ENCODE results near the gene TOX2.

TOX2 gene

DNA sequence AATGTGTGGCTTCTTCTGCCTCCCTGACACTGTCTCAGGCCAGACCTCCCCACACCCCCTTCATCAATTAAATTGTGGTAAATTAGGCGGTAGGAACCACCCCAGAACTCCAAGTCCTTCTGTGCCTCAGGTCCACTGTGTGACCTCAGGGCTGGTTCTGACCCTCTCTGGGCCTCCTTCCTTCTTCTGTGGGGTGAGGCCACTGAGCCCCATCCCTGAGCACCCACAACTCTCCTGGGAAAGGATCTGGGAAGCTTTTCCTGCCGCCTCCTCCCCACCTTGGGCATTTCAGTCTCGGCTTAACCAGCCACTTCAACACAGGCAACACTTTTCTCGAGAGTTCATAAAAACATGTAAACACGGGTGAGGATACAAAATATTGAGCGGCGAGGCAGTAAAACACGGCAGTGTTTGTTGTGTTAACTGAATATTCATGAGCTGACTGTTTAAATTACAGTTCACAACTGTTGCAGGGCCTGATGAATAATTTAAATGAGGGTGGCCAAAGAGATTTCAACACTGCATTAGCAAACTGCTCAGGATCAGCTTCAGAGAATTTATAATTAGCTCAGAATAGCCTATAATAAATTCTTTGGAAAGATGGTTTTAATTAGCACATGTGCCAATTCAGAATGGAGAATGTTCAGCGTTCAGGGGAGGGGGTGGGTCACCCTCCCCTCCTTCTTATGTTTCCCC is 112.1 kb downstream of the TOX2 start:
- Histone ChIP-seq H3K27ac (ENCODE audit: insufficient read depth in 1 of 2, low read depth in 1 of 2, low read length in 2 of 2, poor library complexity in 1 of 2, severe bottlenecking in 2 of 2) (no peak overlapping the region), H3K36me3 (ENCODE audit: control insufficient read depth in 4 of 4, insufficient read depth in 4 of 4, low read length in 3 of 4) (no peaks in the 10 kb centered on the region), H3K27me3 (replicated peaks in 2 of 5; ENCODE audit: control insufficient read depth in 4 of 5, insufficient read depth in 5 of 5, low read length in 4 of 5) (peaks cover 0 to 63% (median 14%) of the 10 kb centered on the region in 5 experiments), H3K4me1 (ENCODE audit: control extremely low read depth in 1 of 4, control insufficient read depth in 4 of 4, insufficient read depth in 4 of 4, low read length in 3 of 4) (peaks cover 0 to 10% (median 5%) of the 10 kb centered on the region in 4 experiments), H3K9me3 (ENCODE audit: control extremely low read depth in 1 of 5, control insufficient read depth in 4 of 5, insufficient read depth in 2 of 5, low read depth in 1 of 5, low read length in 4 of 5) (peaks cover 0 to 6% (median 0%) of the 10 kb centered on the region in 5 experiments), H3K4me3 (ENCODE audit: control insufficient read depth in 1 of 7, extremely low read depth in 1 of 7, insufficient read depth in 4 of 7, low read depth in 2 of 7, low read length in 6 of 7) (no peak overlapping the region)
- ChIA-PET CTCF (no interaction called here), POLR2A (no interaction called here)
- DNase-seq: no peak
- WGBS (ENCODE audit: insufficient coverage): 87% methylated on average over 7 of the region's 9 CpGs

DNA sequence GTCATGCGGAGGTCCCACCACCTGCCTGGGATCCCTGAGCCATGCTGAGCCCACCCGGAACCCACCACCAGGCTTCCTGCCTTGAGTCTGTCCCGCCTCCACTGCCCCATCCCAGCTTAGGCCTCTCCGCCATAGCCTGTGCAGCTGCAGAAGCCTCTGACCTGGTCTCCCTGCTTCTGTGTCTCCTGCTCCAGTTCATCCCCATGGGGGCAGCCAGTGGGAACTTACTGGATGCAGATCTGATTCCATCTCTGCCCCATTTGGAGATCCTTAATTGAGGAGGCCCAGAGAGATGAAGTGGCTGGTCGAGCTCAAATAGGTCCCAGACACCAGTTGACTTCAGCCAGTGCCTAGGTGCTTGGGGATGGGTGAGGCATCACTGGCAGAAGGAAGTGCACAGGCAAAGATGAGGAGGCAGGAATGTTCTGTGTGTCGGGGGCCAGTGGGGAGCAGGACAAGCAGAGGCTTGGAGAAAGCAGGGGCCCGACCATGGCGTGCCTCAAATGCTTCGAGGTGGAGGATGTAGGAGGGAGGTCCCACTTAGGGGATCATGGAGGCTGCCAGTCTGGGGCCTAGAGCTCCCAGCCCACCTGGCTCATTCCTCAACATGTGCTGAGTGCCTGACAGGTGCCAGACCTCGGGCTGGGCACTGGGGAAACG is 112.8 kb downstream of the TOX2 start:
- peaks cover 0 to 6% (median 0%) of the 10 kb centered on the region in 5 experiments for H3K9me3 ChIP-seq (ENCODE audit: control extremely low read depth in 1 of 5, control insufficient read depth in 4 of 5, insufficient read depth in 2 of 5, low read depth in 1 of 5, low read length in 4 of 5)
- 97% methylated on average over 7 of the region's 11 CpGs for WGBS (ENCODE audit: insufficient coverage)
- no peak overlapping the region for H3K4me3 ChIP-seq (ENCODE audit: control insufficient read depth in 1 of 7, extremely low read depth in 1 of 7, insufficient read depth in 4 of 7, low read depth in 2 of 7, low read length in 6 of 7)
- ChIA-PET POLR2A (no interaction called here), CTCF (no interaction called here)
- DNase-seq: no peak
- H3K36me3 ChIP-seq (ENCODE audit: control insufficient read depth in 4 of 4, insufficient read depth in 4 of 4, low read length in 3 of 4): no peaks in the 10 kb centered on the region
- no peak overlapping the region for H3K27ac ChIP-seq (ENCODE audit: insufficient read depth in 1 of 2, low read depth in 1 of 2, low read length in 2 of 2, poor library complexity in 1 of 2, severe bottlenecking in 2 of 2)
- peaks cover 0 to 63% (median 11%) of the 10 kb centered on the region in 5 experiments for H3K27me3 ChIP-seq (replicated peaks in 2 of 5; ENCODE audit: control insufficient read depth in 4 of 5, insufficient read depth in 5 of 5, low read length in 4 of 5)
- H3K4me1 ChIP-seq (ENCODE audit: control extremely low read depth in 1 of 4, control insufficient read depth in 4 of 4, insufficient read depth in 4 of 4, low read length in 3 of 4): peaks cover 0 to 10% (median 5%) of the 10 kb centered on the region in 4 experiments

DNA sequence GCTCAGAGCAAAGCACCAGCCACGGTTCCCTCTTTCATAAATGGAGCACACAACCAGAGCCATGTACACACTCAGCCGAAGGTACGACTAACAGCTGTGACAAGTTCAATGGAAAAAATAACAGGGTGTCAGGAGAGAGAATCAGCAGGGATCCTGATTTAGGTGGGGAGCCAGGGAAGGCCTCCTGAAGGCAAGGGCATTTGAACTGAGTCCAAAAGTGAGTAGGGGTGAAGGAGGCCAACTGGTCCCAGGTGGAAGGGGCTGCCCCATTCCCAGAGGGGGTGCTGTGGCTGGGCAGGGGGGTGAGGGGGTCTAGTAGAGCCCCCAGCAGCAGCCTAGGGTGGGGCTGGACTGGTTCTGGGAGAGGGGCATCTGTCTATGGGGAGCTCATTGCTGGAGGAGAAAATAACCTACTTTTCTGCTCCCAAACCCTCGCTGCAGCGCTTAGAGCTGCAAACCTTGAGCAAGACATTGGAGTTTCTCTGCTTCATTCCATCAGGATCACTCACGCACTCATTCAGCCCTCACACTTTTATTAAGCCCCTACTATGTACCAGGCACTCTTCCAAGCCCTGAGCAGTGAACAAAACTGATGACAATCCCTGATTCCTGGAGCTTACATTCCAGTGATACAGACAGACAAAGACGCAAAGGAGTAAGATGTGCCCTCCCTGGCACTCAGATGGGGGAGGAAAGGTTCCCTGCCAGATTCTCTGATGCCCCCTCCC is 113.5 kb downstream of the TOX2 start:
- no peak for DNase-seq

DNA sequence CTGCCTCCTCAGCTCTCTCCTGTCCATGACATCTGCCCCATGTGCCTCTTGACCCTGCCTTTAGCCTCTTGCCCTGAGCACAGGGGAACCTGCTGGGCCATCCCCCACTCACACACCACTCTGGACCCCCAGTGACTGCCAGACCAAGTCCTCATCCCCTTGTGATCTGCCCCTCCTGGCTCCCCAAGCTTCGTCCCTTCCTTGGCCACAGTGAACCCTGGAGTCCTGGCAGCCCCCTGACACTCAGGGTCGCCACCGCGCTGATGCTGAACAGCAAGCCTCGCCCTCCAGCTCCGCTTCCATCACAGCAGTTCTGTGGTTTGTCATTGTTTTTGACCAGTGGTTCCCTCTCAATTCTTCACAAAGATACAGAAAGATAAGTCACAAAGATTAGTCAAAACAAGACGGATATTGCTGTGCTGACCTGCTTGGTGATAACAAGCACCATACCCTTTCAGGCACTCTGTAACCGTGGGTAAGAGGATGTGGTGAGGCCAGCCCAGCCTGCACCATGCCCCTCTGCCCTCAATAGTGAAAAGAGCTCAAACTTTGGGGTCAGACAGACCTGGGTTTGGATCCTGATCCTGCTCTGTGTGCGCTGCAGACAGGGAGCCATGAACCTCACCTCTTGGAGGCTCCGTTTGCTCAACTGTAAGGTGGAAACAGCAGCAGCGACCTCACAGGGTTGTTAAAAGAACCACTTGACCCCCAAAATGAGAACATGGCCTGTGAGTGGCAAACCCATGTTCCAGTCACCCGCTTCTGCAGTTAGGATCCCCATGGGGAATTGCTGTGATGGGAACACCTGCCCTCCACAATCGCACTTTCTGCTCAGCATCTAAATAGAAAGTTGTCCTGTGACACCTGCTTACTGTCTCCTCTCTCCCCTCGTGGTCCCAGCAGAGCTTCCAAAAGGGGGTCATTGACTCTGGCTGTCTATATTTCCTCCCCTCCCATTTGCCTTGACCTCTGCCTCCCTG is 114.5 kb downstream of the TOX2 start:
- Histone ChIP-seq H3K27ac (ENCODE audit: insufficient read depth in 1 of 2, low read depth in 1 of 2, low read length in 2 of 2, poor library complexity in 1 of 2, severe bottlenecking in 2 of 2) (no peak overlapping the region), H3K9me3 (ENCODE audit: control extremely low read depth in 1 of 5, control insufficient read depth in 4 of 5, insufficient read depth in 2 of 5, low read depth in 1 of 5, low read length in 4 of 5) (peaks cover 0 to 6% (median 0%) of the 10 kb centered on the region in 5 experiments), H3K4me1 (ENCODE audit: control extremely low read depth in 1 of 4, control insufficient read depth in 4 of 4, insufficient read depth in 4 of 4, low read length in 3 of 4) (peaks cover 0 to 10% (median 5%) of the 10 kb centered on the region in 4 experiments), H3K4me3 (ENCODE audit: control insufficient read depth in 1 of 7, extremely low read depth in 1 of 7, insufficient read depth in 4 of 7, low read depth in 2 of 7, low read length in 6 of 7) (no peak overlapping the region), H3K27me3 (replicated peaks in 2 of 5; ENCODE audit: control insufficient read depth in 4 of 5, insufficient read depth in 5 of 5, low read length in 4 of 5) (peaks cover 0 to 59% (median 14%) of the 10 kb centered on the region in 5 experiments), H3K36me3 (ENCODE audit: control insufficient read depth in 4 of 4, insufficient read depth in 4 of 4, low read length in 3 of 4) (no peaks in the 10 kb centered on the region)
- POLR2A ChIA-PET: no interaction called here
- 73% methylated on average over 12 of the region's 14 CpGs for WGBS (ENCODE audit: insufficient coverage)
- peak; percentile 14 to 42 (median 31) for DNase-seq
- CTCF ChIA-PET: no interaction called here

More for the DNA sequence above, 113.5 kb downstream of the TOX2 start:
- peaks cover 0 to 61% (median 11%) of the 10 kb centered on the region in 5 experiments for H3K27me3 ChIP-seq (replicated peaks in 2 of 5; ENCODE audit: control insufficient read depth in 4 of 5, insufficient read depth in 5 of 5, low read length in 4 of 5)
- 88% methylated on average over 7 of the region's 7 CpGs for WGBS (ENCODE audit: insufficient coverage)
- H3K4me3 ChIP-seq (ENCODE audit: control insufficient read depth in 1 of 7, extremely low read depth in 1 of 7, insufficient read depth in 4 of 7, low read depth in 2 of 7, low read length in 6 of 7): no peak overlapping the region
- ChIA-PET CTCF (no interaction called here), POLR2A (no interaction called here)
- no peak overlapping the region for H3K27ac ChIP-seq (ENCODE audit: insufficient read depth in 1 of 2, low read depth in 1 of 2, low read length in 2 of 2, poor library complexity in 1 of 2, severe bottlenecking in 2 of 2)
- H3K36me3 ChIP-seq (ENCODE audit: control insufficient read depth in 4 of 4, insufficient read depth in 4 of 4, low read length in 3 of 4): no peaks in the 10 kb centered on the region
- H3K4me1 ChIP-seq (ENCODE audit: control extremely low read depth in 1 of 4, control insufficient read depth in 4 of 4, insufficient read depth in 4 of 4, low read length in 3 of 4): peaks cover 0 to 10% (median 5%) of the 10 kb centered on the region in 4 experiments
- H3K9me3 ChIP-seq (ENCODE audit: control extremely low read depth in 1 of 5, control insufficient read depth in 4 of 5, insufficient read depth in 2 of 5, low read depth in 1 of 5, low read length in 4 of 5): peaks cover 0 to 6% (median 0%) of the 10 kb centered on the region in 5 experiments

DNA sequence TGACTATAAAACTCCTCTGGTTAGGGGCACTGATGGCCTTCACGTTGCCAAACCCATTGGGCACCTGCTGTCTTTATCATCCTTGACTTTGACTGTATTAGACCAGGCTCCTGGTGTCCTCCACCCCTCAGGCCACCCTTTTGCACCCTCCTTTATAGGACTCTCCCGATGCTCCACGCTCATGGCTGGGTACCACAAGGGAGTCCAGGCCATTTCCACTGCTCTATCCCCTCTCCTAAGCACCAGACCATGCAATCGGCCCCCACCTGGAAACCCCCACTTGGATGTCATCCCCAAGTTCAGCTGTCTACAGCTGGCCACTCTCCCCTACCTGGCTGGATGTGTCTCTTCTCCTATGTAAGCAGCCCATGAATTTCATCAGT is 115.2 kb downstream of the TOX2 start:
- CTCF ChIA-PET: no interaction called here
- no peak for DNase-seq
- H3K36me3 ChIP-seq (ENCODE audit: control insufficient read depth in 4 of 4, insufficient read depth in 4 of 4, low read length in 3 of 4): no peaks in the 10 kb centered on the region

DNA sequence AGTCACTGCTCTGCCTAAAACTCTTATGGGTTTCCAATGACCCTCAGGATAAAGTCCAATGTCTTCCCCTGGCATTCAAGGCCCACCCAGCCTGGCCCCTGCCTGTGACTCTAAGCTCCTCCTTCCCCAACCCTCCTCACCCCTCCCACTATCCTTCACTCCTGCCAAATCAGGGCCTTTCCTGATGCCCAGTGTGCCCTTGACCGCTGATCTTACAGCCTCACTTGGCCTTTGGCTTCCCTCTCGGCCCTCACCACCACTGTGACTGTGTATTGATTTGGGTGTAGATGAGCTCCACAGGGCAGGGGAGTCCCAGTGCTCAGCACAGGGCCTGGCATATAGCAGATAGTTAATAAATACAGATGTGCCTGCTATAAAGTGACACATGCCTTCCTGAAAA is 115.7 kb downstream of the TOX2 start:
- no peak for DNase-seq

More for the DNA sequence above, 115.2 kb downstream of the TOX2 start:
- POLR2A ChIA-PET: no interaction called here
- Histone ChIP-seq H3K27ac (ENCODE audit: insufficient read depth in 1 of 2, low read depth in 1 of 2, low read length in 2 of 2, poor library complexity in 1 of 2, severe bottlenecking in 2 of 2) (no peak overlapping the region), H3K9me3 (ENCODE audit: control extremely low read depth in 1 of 5, control insufficient read depth in 4 of 5, insufficient read depth in 2 of 5, low read depth in 1 of 5, low read length in 4 of 5) (peaks cover 0 to 6% (median 0%) of the 10 kb centered on the region in 5 experiments), H3K27me3 (replicated peaks in 2 of 5; ENCODE audit: control insufficient read depth in 4 of 5, insufficient read depth in 5 of 5, low read length in 4 of 5) (peaks cover 0 to 65% (median 17%) of the 10 kb centered on the region in 5 experiments), H3K4me1 (ENCODE audit: control extremely low read depth in 1 of 4, control insufficient read depth in 4 of 4, insufficient read depth in 4 of 4, low read length in 3 of 4) (peaks cover 0 to 10% (median 5%) of the 10 kb centered on the region in 4 experiments), H3K4me3 (ENCODE audit: control insufficient read depth in 1 of 7, extremely low read depth in 1 of 7, insufficient read depth in 4 of 7, low read depth in 2 of 7, low read length in 6 of 7) (no peak overlapping the region)
- 97% methylated on average over 4 of the region's 4 CpGs for WGBS (ENCODE audit: insufficient coverage)

More for the DNA sequence above, 115.7 kb downstream of the TOX2 start:
- H3K4me3 ChIP-seq (ENCODE audit: control insufficient read depth in 1 of 7, extremely low read depth in 1 of 7, insufficient read depth in 4 of 7, low read depth in 2 of 7, low read length in 6 of 7): no peak overlapping the region
- H3K36me3 ChIP-seq (ENCODE audit: control insufficient read depth in 4 of 4, insufficient read depth in 4 of 4, low read length in 3 of 4): no peaks in the 10 kb centered on the region
- peaks cover 0 to 10% (median 5%) of the 10 kb centered on the region in 4 experiments for H3K4me1 ChIP-seq (ENCODE audit: control extremely low read depth in 1 of 4, control insufficient read depth in 4 of 4, insufficient read depth in 4 of 4, low read length in 3 of 4)
- peaks cover 0 to 66% (median 17%) of the 10 kb centered on the region in 5 experiments for H3K27me3 ChIP-seq (replicated peaks in 2 of 5; ENCODE audit: control insufficient read depth in 4 of 5, insufficient read depth in 5 of 5, low read length in 4 of 5)
- ChIA-PET CTCF (interaction anchor here (1.3 kb wide), 1 partner anchor 105 kb away, joined by 4 read pairs; no protein-coding TSS in a partner anchor), POLR2A (no interaction called here)
- peaks cover 0 to 6% (median 0%) of the 10 kb centered on the region in 5 experiments for H3K9me3 ChIP-seq (ENCODE audit: control extremely low read depth in 1 of 5, control insufficient read depth in 4 of 5, insufficient read depth in 2 of 5, low read depth in 1 of 5, low read length in 4 of 5)
- no peak overlapping the region for H3K27ac ChIP-seq (ENCODE audit: insufficient read depth in 1 of 2, low read depth in 1 of 2, low read length in 2 of 2, poor library complexity in 1 of 2, severe bottlenecking in 2 of 2)
- WGBS (ENCODE audit: insufficient coverage): 93% methylated on average over 2 of the region's 2 CpGs

Data from common myeloid progenitor, CD34-positive (primary cell).